Activated CD8-positive, alpha-beta T cell treated with anti-CD3 and anti-CD28 coated beads, Interleukin-2, amount 10 ng/mL, durations not matched to agents 7 days and 5 days (primary cell): ENCODE data around the gene OSGEPL1. TPM values are rescaled to one million over a fixed set of nuclear protein-coding genes. Genes with fewer than 3 reads are reported as not detected.

Source experiments
- ATAC-seq: fragments of 150-1000 bp; cut with Tn5 transposase; one replicate; pipeline ENCODE4 v1.10.0; 2021; ENCODE audit warnings: moderate library complexity
- CTCF ChIA-PET: fragments of 350-600 bp; sonication (Branson Sonifier 250); formaldehyde crosslinking; loops from one replicate; lab custom pipeline; 2021; ENCODE audit warnings: antibody characterized with exemption; lab: Charles Lee
- POLR2A ChIA-PET: fragments of 350-600 bp; sonication (Branson Sonifier 250); formaldehyde crosslinking; loops from one replicate; lab custom pipeline; 2021; ENCODE audit warnings: antibody characterized with exemption; lab: Charles Lee
- DNase-seq: peaks from one replicate; pipeline ENCODE4 v3.0.0-alpha.2; 2020
- H3K27ac Mint-ChIP-seq: one replicate; pipeline ENCODE4 v1.8.0; 2021; ENCODE audit warnings: mild to moderate bottlenecking, mixed read lengths
- H3K27me3 Mint-ChIP-seq: one replicate; pipeline ENCODE4 v1.8.0; 2021; ENCODE audit warnings: low read depth, mixed read lengths
- H3K36me3 Mint-ChIP-seq: one replicate; pipeline ENCODE4 v1.8.0; 2021; ENCODE audit warnings: low read depth, mixed read lengths
- H3K4me1 Mint-ChIP-seq: one replicate; pipeline ENCODE4 v1.8.0; 2021; ENCODE audit warnings: low read depth, mixed read lengths
- H3K4me3 Mint-ChIP-seq: one replicate; pipeline ENCODE4 v1.8.0; 2021; ENCODE audit warnings: mild to moderate bottlenecking, mixed read lengths
- H3K9me3 Mint-ChIP-seq: one replicate; pipeline ENCODE4 v1.8.0; 2022; ENCODE audit warnings: mixed read lengths; ENCODE audit not compliant: insufficient read depth
- total RNA-seq, 2 experiments: library from RNA; stranded (reverse); gene quantifications; one replicate each; pipeline ENCODE4 v1.2.3, GENCODE V29; 2021

Gene OSGEPL1
- total RNA-seq: 1 to 10 TPM; 8.0 to 8.5 TPM

DNA sequence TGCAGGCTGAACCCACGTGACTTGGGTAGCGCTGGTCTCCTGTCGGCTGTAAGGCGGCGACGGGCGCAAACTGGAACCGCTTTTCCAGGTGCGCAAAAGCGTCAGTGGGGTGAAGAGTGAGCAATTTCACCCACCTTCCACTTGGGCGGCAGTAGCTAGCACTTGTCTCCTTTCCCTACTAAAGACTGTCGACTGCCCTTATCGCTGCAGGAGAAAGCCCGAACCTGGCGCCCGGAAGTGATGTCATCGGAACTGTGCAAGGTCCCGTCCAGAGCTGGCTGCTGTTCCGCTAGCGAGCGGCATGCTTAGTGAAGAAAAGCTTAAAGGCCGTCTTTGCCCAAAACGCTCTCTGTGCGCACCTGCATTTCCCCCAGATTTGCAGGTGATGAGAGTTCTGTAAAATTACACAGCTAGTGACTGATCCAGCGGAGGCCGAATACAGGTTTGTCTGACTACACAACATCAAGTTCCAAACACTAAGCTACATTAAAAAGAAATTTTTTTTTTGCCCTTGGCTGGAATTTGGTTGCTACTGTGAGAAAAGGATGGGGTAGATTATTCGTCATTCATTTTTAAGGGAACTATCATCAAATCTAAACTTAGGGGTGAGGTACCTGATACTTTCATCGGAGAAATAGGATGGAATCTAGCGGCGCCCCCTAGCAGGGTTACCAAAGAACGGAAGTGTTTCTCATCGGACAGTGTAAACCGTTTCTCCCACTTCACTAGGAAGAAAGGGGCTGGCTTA is at the start of gene OSGEPL1:
Gene OSGEPL1 (minus strand): TSS at position 242 of the 748 bp plus-strand sequence. CDS start 1,152 bp downstream, outside the sequence.
- ChIA-PET POLR2A (interaction anchor here (0.6 to 2.3 kb wide), 23 partner anchors 11 to 788 kb away, joined by 3 to 22 read pairs (median 4); partner anchors contain the start of genes ASNSD1, COL3A1, NEMP2 and ORMDL1), CTCF (interaction anchor here (0.6 to 5.7 kb wide), 36 partner anchors 10 to 1122 kb away, joined by 3 to 100 read pairs (median 3); partner anchors contain the start of genes ANKAR, ASNSD1, ORMDL1 and PMS1)
- Mint-ChIP-seq H3K4me3 (peak within 1 kb of the TSS; percentile 93), H3K4me1 (peaks cover 15% of the 10 kb centered on the region), H3K27ac (peak within 1 kb of the TSS; percentile 98), H3K9me3 (no peaks in the 10 kb centered on the region), H3K27me3 (no peaks in the 10 kb centered on the region), H3K36me3 (peaks cover 19% of the 10 kb centered on the region)
- ATAC-seq: peak; percentile 98
- peak; percentile 96 for DNase-seq

- no peak overlapping the region for H3K4me3 Mint-ChIP-seq
- POLR2A ChIA-PET: no interaction called here
- ATAC-seq (no peak), DNase-seq (no peak)
- H3K4me1 Mint-ChIP-seq: no peaks in the 10 kb centered on the region
- CTCF ChIA-PET: no interaction called here
- no peak overlapping the region for H3K27ac Mint-ChIP-seq
- no peaks in the 10 kb centered on the region for H3K9me3 Mint-ChIP-seq
- peaks cover 16% of the 10 kb centered on the region for H3K36me3 Mint-ChIP-seq
- H3K27me3 Mint-ChIP-seq: no peaks in the 10 kb centered on the region
These were observed 40.8 kb upstream of the OSGEPL1 start for GRCh38 chr2:189803431-189803830.

- H3K9me3 Mint-ChIP-seq: no peaks in the 10 kb centered on the region
- H3K27me3 Mint-ChIP-seq: no peaks in the 10 kb centered on the region
- no peak for ATAC-seq
- CTCF ChIA-PET: no interaction called here
- H3K36me3 Mint-ChIP-seq: peaks cover 20% of the 10 kb centered on the region
- H3K4me1 Mint-ChIP-seq: no peaks in the 10 kb centered on the region
- H3K27ac Mint-ChIP-seq: no peak overlapping the region
- no peak overlapping the region for H3K4me3 Mint-ChIP-seq
- POLR2A ChIA-PET: interaction anchor here (0.6 kb wide), 1 partner anchor 599 kb away, joined by 3 read pairs; no protein-coding TSS in a partner anchor
- DNase-seq: no peak
These were observed 39.9 kb upstream of the OSGEPL1 start for GRCh38 chr2:189802396-189802912.

DNA sequence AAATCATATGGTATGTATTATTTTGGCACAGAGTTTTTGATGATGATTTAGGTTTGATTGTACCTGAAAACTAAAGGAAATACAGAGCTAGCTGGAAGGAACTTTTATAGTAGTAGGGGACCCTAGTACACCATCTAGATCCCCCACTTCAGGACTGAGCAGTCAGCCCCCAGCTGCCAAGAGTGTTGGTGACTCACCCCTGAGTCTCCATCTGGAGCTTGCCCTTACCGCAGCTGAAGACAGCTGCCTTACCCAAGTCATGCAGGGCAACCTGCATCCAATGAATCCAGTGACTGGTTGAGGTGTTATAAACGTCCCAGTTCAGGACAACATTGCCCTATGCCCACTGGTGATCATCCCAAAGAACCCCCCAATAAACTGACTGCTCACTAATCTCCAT is 36.9 kb upstream of the OSGEPL1 start:
- POLR2A ChIA-PET: no interaction called here
- Mint-ChIP-seq H3K9me3 (no peaks in the 10 kb centered on the region), H3K4me1 (no peaks in the 10 kb centered on the region), H3K27me3 (no peaks in the 10 kb centered on the region), H3K36me3 (peaks cover 22% of the 10 kb centered on the region), H3K4me3 (no peak overlapping the region), H3K27ac (no peak overlapping the region)
- CTCF ChIA-PET: interaction anchor here (1.7 to 2.4 kb wide), 5 partner anchors 9 to 124 kb away, joined by 3 to 11 read pairs (median 8); partner anchors contain the start of genes ANKAR and OSGEPL1
- no peak for ATAC-seq
- DNase-seq: no peak

- H3K27ac Mint-ChIP-seq: no peak overlapping the region
- H3K4me1 Mint-ChIP-seq: no peaks in the 10 kb centered on the region
- no peak for DNase-seq
- no peak overlapping the region for H3K4me3 Mint-ChIP-seq
- H3K27me3 Mint-ChIP-seq: no peaks in the 10 kb centered on the region
- no peak for ATAC-seq
- peaks cover 22% of the 10 kb centered on the region for H3K36me3 Mint-ChIP-seq
- H3K9me3 Mint-ChIP-seq: no peaks in the 10 kb centered on the region
- ChIA-PET POLR2A (no interaction called here), CTCF (interaction anchor here (0.6 to 2.4 kb wide), 14 partner anchors 9 to 289 kb away, joined by 3 to 11 read pairs (median 4); partner anchors contain the start of genes ANKAR and OSGEPL1)
These were observed 36.4 kb upstream of the OSGEPL1 start for GRCh38 chr2:189799030-189799331.

- ATAC-seq (peak; percentile 57), DNase-seq (no peak)
- Mint-ChIP-seq H3K27me3 (no peaks in the 10 kb centered on the region), H3K4me1 (no peaks in the 10 kb centered on the region), H3K36me3 (peaks cover 25% of the 10 kb centered on the region), H3K4me3 (no peak overlapping the region), H3K9me3 (no peaks in the 10 kb centered on the region), H3K27ac (no peak overlapping the region)
- ChIA-PET POLR2A (no interaction called here), CTCF (interaction anchor here (0.6 to 2.4 kb wide), 15 partner anchors 9 to 290 kb away, joined by 3 to 11 read pairs (median 4); partner anchors contain the start of genes ANKAR and OSGEPL1)
These were observed 35.9 kb upstream of the OSGEPL1 start for GRCh38 chr2:189798312-189799029.

DNA sequence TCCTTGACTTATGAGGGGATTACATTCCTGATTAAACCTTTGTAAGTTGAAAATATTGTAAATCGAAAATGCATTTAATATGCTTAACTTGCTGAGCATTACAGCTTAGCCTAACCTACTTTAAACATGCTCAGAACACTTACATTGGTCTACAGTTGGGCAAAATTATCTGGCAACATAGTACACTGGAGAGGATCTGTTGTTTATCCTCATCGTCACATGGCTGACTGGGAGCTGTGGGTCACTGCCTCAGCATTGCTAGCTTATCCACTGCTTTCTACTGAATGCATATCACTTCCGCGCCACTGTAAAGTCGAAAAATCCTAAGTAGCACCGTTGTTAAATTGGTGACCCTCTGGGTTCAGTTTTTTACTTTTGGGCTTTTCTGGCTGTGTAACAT is 35.3 kb upstream of the OSGEPL1 start:
- no peak overlapping the region for H3K27ac Mint-ChIP-seq
- POLR2A ChIA-PET: no interaction called here

GRCh38 chr2:189794310-189794709 is 31.7 kb upstream of the OSGEPL1 start:
- ATAC-seq: no peak
- POLR2A ChIA-PET: interaction anchor here (1.5 kb wide), 1 partner anchor 10 kb away, joined by 3 read pairs; the partner anchor contains the start of genes ORMDL1 and PMS1
- Mint-ChIP-seq H3K4me3 (no peak overlapping the region), H3K27me3 (no peaks in the 10 kb centered on the region), H3K27ac (no peak overlapping the region), H3K36me3 (peaks cover 40% of the 10 kb centered on the region), H3K9me3 (no peaks in the 10 kb centered on the region), H3K4me1 (peaks cover 20% of the 10 kb centered on the region)
- no peak for DNase-seq
- CTCF ChIA-PET: interaction anchor here (1.2 kb wide), 1 partner anchor 32 kb away, joined by 3 read pairs; the partner anchor contains the start of gene OSGEPL1

More for the DNA sequence above, 35.3 kb upstream of the OSGEPL1 start:
- CTCF ChIA-PET: interaction anchor here (1.0 to 2.4 kb wide), 6 partner anchors 8 to 273 kb away, joined by 3 to 11 read pairs (median 6); partner anchors contain the start of genes ANKAR and OSGEPL1
- DNase-seq (no peak), ATAC-seq (no peak)
- H3K4me3 Mint-ChIP-seq: no peak overlapping the region
- no peaks in the 10 kb centered on the region for H3K9me3 Mint-ChIP-seq
- H3K36me3 Mint-ChIP-seq: peaks cover 30% of the 10 kb centered on the region
- no peaks in the 10 kb centered on the region for H3K27me3 Mint-ChIP-seq
- no peaks in the 10 kb centered on the region for H3K4me1 Mint-ChIP-seq

DNA sequence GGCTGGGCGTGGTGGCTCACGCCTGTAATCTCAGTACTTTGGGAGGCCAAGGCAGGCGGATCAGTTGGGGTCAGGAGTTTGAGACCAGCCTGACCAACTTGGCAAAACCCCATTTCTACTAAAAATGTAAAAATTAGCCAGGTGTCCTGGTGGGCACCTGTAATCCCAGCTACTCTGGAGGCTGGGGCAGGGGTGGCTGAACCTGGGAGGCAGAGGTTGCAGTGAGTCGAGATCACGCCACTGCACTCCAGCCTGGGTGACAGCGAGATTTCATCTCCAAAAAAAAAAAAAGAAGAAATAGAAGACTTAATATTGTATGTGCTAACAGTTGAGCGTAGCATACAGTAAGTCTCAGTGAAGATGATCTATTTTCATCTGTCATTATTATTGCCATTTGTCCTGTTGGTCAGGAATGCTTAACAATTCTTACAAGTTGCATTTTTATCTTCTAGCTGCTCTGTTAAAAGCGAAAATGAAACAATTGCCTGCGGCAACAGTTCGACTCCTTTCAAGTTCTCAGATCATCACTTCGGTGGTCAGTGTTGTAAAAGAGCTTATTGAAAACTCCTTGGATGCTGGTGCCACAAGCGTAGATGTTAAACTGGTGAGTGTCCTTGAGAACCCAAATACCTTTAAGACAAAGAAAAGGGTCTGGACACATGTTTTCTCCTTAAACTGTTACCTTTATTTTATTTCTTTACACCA is 28.9 kb upstream of the OSGEPL1 start:
- H3K27ac Mint-ChIP-seq: peak overlapping the region; percentile 74
- H3K9me3 Mint-ChIP-seq: no peaks in the 10 kb centered on the region
- peaks cover 42% of the 10 kb centered on the region for H3K36me3 Mint-ChIP-seq
- DNase-seq (peak; percentile 28), ATAC-seq (peak; percentile 49)
- no peaks in the 10 kb centered on the region for H3K27me3 Mint-ChIP-seq
- ChIA-PET CTCF (no interaction called here), POLR2A (interaction anchor here (2.4 kb wide), 1 partner anchor 29 kb away, joined by 6 read pairs; the partner anchor contains the start of gene OSGEPL1)
- peaks cover 28% of the 10 kb centered on the region for H3K4me1 Mint-ChIP-seq
- H3K4me3 Mint-ChIP-seq: peak overlapping the region; percentile 44

DNA sequence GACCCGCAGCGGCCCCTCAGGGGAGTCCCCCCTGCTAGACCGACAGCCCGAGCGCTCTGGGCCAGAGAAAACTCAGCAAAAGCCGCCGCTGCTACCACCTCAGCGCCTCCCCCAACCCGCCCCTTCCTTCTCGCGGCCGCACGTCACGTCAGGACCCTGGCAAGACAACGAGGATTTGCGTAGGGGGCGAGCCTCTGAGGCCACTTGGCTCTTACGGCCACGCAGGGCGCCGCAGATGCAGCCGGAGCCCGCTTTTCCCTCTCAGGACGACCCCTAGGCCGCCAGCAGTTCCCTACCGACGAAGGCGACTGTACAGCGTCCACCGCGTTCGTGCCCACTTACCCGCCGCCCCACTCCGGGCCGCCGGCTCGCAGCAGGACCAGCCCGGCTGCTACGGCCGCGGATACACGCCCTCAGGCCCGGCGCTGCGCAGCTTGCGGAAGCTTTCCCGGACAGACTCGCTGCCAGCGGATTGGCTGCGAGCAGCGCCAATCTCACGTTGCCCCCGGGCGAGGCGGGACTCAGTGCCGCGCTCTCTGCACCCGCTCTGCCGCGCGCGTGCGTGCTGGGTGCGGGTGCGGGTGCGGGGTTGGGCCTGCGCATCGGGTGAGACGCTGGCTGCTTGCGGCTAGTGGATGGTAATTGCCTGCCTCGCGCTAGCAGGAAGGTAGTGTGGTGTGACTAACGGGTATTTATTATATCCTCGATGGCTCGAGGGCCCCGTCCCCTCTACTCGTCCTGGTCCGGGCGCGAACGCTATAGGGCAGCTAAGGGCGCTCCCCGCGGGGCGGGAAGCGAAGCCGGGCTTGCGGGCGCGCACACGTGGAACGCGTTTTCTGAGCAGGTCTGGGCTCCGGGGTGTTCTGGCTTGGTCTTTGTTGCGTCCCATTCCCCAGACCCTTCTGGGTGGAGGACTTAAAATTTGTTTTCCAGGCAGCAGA is 21.6 kb upstream of the OSGEPL1 start, which contains the start of the genes ORMDL1 and PMS1:
Gene ORMDL1 (minus strand): TSS at position 413 of the 941 bp plus-strand sequence. CDS start 1,744 bp downstream, outside the sequence.
Gene PMS1 (plus strand): TSS at position 524 of the 941 bp plus-strand sequence. CDS start 7,360 bp downstream, outside the sequence.
- H3K4me3 Mint-ChIP-seq: peak within 1 kb of the TSS; percentile 91
- H3K9me3 Mint-ChIP-seq: no peaks in the 10 kb centered on the region
- peaks cover 50% of the 10 kb centered on the region for H3K36me3 Mint-ChIP-seq
- H3K4me1 Mint-ChIP-seq: peaks cover 46% of the 10 kb centered on the region
- ATAC-seq (peak; percentile 97), DNase-seq (peak; percentile 95)
- POLR2A ChIA-PET: interaction anchor here (0.6 to 2.7 kb wide), 6 partner anchors 10 to 122 kb away, joined by 3 to 22 read pairs (median 6); partner anchors contain the start of gene OSGEPL1
- CTCF ChIA-PET: interaction anchor here (0.6 to 3.1 kb wide), 4 partner anchors 21 to 1288 kb away, joined by 3 to 13 read pairs (median 6); partner anchors contain the start of gene OSGEPL1
- no peaks in the 10 kb centered on the region for H3K27me3 Mint-ChIP-seq
- H3K27ac Mint-ChIP-seq: peak within 1 kb of the TSS; percentile 89
